ENCODE measurements around the gene ZBP1.

The ZBP1 gene, protein sequence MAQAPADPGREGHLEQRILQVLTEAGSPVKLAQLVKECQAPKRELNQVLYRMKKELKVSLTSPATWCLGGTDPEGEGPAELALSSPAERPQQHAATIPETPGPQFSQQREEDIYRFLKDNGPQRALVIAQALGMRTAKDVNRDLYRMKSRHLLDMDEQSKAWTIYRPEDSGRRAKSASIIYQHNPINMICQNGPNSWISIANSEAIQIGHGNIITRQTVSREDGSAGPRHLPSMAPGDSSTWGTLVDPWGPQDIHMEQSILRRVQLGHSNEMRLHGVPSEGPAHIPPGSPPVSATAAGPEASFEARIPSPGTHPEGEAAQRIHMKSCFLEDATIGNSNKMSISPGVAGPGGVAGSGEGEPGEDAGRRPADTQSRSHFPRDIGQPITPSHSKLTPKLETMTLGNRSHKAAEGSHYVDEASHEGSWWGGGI

DNA sequence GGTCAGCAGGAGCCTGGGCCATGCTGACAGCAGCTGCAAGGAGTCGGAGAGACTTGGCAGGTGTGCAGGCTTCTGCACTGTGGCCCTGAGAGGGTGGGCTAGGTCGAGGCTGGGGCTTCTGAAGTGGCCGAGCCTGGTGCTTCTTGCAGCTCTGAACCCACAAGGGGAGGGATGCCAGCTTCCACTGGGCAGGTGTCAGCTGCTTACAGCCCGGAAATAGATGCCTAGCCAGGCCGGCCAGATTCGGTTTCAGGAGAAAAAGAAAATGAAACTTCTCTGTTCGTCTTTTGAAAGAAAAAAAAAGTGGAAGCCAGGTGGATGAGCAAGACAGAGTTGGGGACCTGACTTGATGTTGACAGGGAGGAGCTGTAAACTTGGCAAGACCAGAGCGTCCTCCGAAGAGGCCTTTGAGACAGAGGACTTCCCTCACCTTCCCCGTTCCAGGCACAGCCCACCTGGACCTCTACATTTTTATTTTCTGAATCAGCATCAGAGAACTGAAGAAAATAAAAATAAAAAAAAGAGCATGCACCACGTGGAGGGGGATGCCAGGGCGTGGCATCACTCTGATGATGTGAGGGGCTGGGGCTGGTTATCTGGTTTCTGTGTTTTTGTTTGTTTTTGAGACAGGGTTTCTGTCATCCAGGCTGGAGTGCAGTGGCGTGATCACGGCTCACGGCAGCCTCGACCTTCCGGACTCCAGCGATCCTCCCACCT is at the start of gene ZBP1:
Gene ZBP1 (minus strand): TSS at position 153 of the 717 bp plus-strand sequence. CDS start 131 bp downstream, at position 22.
- DNase-seq (ENCODE audit: low spot score): peak; percentile 84

DNA sequence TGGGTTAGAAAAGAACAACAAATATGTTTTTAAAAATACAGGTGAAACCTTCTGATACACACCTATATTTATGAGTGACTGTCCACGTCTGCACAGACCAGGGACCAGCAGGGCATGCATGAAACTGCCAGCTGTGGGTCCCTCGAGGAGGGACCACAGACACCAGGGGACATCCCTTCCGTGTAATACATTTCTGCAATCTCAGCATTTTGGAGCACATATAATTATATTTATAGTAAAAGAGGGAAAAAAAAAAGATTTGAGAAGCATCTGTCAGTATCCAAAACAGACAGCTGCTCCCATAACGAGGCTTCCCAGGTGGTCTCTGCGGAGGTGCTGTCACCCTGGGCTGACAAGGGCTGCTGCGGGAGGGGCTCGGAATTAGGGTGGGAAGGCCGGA is 49.4 kb upstream of the ZBP1 start:
- DNase-seq (ENCODE audit: low spot score): no peak

DNA sequence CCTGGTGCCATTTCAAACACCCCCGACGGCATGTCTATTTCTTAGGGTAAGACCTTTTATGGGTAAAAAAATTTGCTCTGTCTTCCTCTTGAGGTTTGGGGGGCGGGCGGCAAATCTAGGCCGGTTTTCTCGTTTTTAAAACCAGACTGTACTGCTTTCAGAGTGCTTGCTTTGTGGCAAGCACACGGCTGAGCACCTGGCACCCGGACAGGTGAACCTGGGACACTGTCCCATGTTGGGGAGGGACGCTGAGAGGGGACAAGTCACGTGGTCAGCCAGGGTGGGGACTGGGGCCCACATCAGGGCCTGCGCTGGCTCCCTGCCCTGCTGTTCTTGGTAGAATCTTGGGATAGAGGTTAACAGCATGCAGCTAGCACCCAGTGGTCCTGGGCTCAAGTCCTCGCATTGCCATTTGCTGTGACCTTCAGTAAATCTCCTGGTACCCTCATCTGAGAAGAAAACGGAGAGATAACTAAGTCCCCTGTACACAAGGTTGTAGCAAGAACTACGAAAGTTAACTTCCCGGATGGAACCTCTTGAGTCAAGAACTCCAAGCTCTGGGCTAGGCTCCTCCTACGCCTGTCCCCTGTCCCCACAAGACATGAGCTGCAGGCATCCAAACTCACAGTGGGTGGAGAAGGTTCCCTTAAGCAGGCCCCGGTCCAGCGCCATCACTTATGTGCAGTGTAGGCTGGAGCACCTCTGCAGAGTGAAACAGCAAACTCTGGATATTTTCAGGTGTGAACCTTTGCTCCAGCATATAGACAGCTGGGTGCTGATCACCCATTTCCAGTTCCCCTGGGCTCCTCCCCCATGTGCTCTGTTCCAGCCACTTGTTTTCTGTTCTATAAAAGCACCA is 47.9 kb upstream of the ZBP1 start:
- DNase-seq (ENCODE audit: low spot score): no peak

DNA sequence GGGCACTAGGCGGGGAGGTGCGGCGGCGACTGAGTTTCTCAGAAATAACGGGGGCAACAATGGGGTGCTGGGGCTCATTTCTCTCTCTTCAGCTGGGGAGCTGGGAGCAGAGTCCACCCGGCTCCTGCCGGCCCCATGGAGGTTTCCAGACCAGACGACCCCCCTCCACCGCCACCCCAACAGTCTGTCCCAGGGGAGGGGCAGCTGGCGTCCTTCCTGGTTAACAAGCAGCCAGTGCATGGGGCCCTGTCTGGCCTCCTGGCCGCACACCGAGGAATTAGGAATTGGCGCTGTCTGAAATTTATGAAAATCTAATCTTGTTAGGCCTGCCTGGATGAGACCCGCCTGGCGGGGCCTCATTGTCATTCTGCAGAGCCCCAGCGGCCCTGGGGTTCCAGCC is 47.2 kb upstream of the ZBP1 start:
- no peak for DNase-seq (ENCODE audit: low spot score)

DNA sequence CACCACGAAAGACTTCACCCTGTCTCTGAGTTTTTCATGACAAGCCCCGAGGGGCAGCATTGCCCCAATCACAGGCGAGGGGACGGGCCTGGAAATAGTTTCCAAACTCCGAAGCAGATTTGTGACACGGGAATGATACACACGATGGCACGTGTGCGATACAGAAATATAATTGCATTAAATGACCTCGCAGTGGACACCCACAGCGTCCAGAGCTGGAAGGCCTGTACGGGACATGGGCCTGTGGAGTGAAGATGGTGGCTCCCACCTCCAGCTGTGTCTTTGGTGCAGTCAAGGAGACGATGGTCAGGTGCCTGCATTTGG is 46.6 kb upstream of the ZBP1 start:
- DNase-seq (ENCODE audit: low spot score): no peak

DNA sequence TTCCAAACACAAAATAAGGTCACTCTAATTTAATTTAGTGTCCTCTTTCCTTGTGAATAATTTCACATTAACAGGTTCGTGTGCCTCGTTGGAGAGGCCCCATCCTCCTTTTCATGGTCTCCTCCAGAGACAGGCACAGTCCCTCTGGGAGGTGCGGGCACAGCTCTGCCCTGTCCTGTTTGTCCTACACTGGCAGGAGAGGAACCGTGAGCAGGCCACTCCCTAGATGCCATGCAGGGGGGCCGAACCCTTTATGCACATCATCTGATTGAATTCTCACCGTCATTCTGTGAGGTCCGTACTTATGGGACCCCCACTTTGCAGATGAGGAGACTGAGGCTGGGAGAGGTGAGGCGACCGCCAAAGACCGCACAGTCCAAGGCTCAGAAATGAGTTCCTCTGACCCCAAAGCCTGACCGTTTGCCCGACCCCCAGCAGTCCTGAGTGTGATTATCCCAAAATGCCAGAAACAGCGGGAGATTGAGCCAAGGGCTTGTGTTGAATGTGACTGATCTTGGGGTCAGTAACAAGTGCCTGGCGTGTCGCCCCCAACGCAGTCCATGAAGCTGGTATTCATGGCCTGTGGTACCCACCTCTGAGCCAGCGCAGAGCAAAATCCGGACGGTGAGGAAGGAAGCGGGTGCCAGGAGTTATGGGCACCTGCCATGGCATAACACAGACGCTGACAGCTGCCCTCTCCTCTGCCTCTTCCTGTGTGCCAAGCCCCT is 46.0 kb upstream of the ZBP1 start:
- no peak for DNase-seq (ENCODE audit: low spot score)

DNA sequence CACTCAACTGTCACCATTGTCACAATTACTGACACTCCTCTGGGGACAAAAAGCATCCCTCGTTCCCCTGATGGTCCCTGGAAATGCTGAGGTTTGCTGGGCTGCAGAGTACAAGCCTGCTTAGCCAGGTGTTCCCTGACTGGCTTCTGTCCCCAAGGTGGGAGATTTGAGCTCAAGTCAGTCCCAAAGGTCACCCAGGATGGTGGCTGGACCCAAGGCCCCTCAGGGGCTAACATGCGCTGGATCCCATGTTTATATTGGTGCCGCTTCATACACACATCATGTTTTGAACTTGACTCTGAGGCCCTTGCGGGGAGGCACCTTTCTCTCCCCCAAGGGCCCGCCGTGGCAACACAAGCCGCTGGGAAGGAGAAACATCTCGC is 45.4 kb upstream of the ZBP1 start:
- DNase-seq (ENCODE audit: low spot score): no peak

DNA sequence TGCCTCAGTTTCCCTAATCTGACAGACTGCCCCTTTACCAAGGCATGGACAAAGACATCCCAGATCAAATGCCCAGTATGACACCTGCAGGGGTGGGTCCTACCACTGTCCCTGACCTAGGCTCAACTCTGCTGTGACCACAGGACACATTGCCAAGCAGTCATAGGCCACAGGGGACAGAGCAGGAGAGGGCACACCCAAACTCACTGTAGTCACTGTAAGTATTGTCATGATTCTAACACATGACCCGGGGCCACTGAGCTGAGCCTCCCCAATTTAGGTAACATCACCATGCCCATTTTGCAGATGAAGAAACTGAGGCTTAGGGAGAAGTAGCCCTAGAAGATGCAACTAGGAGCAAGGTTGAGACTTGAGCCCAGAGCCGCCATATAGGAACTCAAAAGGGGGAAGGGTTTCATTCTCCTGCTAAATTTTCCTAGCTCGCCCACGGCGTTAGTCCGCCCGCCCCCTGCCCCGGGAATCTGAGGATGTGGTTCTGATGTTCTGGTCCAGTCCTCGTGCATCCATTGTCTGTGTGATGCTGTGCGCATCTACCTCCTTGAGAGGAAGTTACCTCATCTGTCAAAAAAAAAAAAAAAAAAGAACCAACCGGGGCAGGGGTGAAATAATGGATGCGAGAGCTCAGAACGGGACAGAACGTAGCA is 44.8 kb upstream of the ZBP1 start:
- no peak for DNase-seq (ENCODE audit: low spot score)

DNA sequence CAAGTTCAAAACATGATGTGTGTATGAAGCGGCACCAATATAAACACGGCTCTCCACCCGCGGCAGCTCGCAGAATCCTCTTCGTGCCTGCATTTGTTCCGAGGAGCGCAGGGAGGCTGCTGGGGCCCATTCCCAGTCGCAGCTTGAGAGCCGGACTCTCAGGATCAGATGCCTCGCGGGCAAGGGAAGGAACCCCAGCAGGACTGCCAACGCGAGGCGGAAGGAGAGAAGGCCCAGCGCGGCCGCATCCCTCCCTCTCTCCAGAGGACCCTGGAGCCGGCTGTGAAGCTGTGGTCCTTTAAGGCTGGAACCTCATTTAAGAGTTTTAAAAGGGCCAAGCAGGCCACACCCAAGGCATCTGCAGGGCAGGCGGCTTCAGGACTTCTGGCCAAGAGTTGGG is 44.2 kb upstream of the ZBP1 start:
- DNase-seq (ENCODE audit: low spot score): no peak

DNA sequence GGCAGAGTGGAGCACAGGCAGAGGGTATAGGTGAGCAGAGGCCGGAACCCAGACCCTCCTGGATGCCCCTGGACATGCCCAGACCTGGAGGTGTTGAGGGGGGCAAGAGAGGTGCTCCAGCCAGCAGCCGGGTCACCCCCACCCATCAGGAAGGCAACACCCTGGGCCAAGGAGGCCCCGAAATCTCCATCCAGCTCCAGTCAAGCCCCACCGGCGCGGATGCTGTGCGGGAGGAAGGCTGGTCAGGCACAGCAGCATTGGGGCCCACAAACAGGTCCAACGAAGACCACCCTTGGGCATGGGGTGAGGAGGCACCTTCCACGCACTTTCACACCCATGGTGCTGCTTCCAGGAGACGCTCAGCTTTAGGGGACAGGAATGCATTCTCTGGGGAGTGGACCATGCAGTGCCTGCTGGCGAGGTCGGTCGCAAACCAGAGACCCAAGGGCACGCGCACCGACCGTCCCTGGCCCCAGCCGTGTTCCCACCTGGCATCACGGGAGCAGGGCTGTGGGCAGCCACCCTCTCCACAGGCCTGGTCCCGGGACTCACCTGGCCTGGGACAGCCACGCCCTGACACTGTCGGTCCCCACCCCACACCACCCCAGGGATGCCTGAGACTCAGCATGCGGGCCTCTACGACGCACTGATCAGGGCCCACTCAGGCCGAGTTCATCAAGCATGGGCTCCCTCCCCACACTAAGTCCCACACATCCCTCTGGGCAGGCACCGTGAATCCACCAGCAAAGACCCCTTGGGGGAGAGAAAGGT is 43.6 kb upstream of the ZBP1 start:
- no peak for DNase-seq (ENCODE audit: low spot score)

DNA sequence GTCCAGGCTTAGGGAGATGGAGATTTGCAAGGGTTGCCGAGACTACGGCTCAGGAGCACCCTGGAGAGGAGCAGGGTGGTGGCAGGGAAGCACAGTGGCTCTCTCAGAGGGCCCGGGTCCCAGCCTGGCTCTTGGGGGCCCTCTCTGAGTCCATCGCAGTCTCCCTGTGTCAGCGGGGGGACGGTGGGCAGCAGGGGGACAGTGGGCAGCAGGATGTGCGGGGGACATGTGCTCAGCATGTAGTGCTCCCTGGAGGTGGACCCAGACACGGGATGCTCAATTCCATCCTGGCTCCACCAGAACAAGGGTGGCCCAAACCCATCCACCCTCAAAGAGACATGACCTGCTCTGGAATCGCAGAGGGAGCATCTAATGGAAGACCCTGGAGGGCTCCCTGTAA is 43.0 kb upstream of the ZBP1 start:
- DNase-seq (ENCODE audit: low spot score): no peak

DNA sequence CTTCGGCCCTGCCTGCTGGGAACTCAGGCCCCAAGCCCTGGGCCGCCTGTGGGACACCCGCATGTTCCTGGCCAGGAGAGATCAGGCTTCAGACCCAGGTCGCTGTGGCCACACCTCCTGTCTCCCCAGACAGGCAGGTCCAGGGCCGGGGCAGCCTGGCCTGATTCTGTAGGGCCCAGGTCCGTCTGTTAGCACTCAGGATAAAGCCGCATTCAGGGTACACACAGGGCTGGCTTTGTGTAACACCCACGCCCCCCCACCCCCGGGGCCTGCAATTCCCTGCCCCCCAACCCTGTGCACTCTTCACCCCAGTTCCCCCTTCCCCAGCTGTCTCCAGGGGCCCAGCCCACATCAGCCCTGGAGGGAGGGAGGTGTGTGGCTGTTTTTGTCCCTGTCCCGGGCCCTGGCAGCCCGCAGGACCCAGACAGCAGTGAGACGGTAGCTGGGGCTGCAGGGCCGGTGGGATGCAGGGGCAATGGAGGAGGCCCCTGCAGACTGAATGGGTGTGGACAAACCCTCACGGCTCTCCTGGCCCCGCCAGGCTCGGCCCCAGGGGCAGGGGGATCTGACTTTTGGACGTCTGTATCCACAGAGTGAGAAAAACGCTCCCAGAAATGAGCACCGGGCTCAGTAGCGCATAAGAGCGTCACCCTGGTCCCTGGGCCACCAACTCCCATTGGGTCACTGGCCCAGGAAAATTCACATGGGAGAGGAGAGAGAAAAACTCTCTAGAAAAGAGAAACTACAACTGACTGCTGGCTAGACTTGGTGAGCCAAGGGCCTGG is 42.4 kb upstream of the ZBP1 start:
- no peak for DNase-seq (ENCODE audit: low spot score)

DNA sequence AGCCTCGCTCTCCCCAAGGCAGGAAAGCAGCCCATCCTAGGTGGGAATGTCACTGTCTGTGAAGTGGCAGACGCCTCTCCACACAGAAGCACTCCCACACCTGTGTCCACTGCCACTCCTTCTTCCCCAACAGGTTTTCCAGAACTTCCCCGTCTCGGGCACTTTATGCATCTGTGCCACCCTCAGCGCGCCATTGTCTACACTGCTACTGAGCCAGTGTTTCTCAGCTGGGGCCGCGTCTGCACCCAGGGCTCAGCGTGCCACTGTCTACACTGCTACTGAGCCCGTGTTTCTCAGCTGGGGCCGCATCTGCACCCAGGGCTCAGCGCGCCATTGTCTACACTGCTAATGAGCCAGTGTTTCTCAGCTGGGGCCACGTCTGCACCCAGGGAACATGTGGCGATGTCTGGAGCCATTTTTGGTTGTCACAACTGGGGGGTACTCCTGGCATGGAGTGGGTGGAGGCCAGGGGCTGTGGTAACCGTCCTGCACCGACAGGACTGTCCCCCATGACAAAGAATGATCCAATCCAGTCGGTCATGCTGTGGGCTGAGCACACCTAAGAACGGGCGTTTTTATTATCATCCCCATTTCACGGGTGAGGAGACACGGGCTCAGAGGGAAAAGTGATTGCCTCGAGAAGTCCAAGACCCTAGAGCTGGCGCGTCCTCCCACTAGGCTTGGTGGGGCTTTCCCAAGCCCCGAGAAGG is 41.7 kb upstream of the ZBP1 start:
- DNase-seq (ENCODE audit: low spot score): no peak

DNA sequence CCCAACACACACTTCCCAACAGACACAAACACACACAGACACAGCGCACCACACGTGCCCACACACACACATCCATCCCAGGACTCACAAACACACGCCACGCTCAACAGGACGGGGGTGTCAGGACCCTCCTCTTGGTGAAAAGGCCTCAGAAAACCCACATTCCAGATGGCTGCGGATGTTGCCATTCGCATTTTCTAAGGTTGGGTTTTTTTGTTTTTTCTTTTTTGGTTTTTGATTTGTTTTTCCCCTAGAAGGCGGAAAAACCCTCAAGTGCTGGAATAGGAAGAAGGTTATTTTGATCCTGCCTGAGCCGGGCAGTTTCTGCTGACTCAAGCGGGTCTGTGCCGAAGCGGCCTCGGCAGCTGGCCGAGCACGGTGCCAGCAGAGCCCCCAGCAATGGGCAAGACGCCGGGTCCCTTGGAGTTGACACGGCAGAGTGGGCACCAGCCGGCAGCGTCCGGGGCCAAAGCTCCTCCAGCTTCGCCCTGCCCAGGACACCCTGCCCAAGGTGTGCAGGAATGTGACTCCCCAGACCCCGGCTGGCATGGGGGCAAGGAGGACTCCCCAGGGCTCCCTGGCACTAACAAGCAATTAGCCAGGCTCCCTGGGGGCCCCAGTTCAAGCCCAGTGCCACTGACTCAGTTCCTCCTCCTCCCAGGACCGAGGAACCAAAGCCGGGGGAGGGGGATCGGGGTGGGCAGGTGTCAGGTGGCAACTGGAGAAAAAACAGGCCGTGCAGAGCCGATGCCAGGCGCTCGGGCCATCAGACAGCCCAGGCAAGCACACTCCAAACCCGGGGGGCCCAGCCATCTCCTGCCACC is 40.9 kb upstream of the ZBP1 start:
- DNase-seq (ENCODE audit: low spot score): no peak

DNA sequence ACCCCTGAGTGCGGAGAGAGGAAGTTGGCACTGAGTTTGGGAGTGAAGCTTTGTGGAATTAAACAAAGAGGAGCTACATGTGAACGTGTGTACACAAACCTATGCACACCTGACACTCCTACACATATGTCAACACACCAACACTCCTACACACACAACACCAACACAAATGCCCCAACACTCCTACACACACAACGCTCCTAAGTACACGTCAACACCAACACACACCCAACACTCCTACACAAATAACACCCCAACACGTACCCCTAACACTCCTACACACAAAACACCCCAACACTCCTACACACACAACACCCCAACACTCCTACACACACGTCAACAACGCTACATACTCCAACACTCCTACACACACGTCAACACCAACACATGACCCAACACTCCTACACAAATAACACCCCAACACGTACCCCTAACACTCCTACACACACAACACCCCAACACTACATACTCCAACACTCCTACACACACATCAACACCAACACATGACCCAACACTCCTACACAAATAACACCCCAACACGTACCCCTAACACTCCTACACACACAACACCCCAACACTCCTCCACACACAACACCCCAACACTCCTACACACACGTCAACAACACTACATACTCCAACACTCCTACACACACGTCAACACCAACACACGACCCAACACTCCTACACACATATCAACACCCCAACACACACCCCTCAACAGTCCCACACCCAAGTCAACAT is 40.1 kb upstream of the ZBP1 start:
- DNase-seq (ENCODE audit: low spot score): no peak

DNA sequence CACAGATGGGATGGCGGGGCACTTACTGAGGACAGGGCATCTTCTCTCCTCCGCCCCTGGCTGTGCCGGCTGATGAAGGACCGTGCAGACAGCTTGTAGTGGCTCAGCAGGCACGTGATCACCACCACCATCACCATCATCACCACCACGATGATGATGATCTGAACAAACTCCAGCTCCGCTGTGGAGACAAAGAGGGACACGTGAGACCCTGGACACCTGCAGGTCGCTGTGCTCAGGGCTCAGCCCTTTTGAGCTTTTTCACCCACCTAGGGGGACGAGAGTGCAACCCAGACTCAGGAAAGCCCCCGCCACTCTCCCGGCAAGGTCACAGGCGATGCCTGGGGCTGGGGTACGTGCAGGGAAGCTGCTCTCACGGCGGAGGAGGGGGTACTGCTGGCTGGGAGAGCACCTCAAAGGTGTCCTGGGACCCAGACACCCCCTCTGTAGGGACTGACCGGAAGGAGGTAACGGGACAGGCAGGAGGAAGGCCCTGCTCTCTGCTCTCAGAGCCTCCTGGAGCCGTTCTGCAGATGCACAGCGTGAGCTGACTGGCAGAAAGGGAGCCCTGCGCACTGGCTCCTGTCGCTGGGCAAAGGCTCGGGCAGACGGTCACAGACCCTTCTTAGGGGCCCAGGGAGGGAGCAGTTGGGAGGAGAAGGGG is 39.4 kb upstream of the ZBP1 start:
- no peak for DNase-seq (ENCODE audit: low spot score)

Data from germinal center (tissue), 1 donor.